Fibroblast of upper back skin (primary cell): ENCODE results near the gene TTI1.
"Not testable (repeated sequence)": the region's sequence is repeated elsewhere in the genome, so short reads cannot be mapped to it uniquely, and the experiment has no call there.

Experiments used
- DNase-seq: peaks from one replicate; pipeline ENCODE4 v3.0.0-alpha.2; 2013

Gene TTI1

DNA sequence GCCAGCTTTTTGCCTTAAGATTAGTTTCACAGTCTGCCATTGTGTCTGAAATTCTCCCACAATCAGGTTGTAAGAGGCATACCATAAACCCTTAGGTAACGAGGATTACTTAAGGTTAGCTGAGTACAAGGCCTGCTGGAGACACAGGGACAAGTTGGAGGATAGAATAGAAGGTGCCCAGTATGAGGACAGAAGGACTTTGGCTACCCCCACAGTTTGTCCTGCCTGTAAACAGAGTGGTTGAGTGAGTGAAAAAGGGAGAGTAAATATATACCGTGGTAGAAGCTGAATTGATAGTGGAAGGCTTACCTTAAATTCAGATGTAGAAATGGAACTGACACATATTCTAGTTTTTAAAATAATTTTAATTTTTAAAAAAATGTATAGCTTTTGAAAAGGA lies 19.6 kb upstream of the TTI1 start:
- no peak for DNase-seq

DNA sequence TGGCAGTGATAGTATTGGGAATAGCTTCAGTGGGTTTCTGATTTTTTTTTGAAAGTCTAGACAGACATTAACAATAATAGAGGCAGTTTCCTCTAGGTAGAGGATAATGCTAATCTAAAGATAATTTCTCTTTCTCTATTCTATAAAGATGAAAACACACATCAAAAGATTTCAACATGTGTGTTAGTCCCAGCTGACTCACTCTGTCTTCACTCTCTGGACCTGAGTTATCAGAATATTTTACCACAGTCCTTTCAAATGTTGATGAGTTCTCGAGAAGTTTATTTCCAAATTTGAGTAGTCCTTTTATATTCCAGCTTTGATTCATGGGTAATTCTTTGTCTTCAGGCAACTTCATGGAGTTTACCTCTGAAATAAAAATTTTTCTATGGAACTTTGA lies 17.4 kb upstream of the TTI1 start:
- peak; percentile 52 for DNase-seq

DNA sequence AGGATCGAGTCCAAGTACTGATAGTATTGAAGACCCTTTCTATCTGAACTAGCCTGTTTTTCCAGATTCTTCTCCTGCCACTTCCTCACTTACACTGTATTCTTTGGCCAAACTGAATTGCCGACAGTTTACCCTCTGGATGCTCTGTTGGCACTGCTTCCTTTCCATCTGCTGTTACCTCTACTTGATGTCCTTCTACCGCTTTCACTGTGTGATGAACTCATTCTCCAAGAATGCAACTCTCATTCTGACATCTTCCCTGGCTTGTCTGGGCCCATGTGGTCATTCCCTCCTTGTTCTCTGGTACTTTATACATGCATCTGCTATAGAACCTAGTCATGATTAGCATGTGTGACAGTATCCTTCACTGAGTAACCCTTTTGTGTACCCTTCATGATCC lies 16.5 kb upstream of the TTI1 start:
- peak; percentile 82 for DNase-seq

DNA sequence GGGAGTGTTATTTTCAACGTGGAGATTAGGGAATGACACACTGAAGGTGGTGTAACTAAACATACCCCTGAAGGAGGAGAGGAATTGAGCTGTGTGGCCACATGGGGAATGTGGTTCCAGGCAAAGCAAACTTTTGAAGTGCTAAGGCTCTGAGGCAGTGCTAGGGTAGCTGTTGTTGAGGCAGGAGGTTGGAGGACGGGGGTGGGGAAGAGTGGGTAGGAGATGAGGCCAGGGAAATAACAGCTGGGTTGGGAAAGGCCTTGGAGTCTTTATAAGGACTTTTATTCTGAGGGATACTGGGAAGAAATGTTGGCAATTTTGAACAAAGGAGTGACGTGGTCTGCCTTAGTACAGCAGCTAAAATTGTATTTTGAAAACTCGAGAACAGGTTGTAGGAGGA lies 13.3 kb upstream of the TTI1 start:
- DNase-seq = peak; percentile 37

DNA sequence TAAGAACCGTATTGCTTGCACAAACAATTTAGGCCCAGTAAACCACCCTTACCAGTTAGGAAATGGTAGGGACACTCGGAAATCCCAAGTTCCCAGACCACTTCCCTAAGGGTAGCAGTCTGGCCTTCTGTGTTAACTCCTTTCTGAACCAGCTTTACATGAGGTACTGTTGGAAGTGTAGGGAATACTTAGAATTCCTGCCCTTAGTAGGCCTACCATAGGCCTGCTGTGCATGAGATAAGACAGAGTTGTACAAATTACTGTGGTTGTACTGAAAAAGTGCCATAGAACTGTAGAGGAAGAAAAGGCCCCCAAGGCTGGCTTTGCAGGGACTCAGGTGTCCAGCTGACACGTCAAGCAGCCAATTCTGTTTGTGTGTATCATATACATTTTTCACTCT lies 11.4 kb upstream of the TTI1 start:
- no peak for DNase-seq

DNA sequence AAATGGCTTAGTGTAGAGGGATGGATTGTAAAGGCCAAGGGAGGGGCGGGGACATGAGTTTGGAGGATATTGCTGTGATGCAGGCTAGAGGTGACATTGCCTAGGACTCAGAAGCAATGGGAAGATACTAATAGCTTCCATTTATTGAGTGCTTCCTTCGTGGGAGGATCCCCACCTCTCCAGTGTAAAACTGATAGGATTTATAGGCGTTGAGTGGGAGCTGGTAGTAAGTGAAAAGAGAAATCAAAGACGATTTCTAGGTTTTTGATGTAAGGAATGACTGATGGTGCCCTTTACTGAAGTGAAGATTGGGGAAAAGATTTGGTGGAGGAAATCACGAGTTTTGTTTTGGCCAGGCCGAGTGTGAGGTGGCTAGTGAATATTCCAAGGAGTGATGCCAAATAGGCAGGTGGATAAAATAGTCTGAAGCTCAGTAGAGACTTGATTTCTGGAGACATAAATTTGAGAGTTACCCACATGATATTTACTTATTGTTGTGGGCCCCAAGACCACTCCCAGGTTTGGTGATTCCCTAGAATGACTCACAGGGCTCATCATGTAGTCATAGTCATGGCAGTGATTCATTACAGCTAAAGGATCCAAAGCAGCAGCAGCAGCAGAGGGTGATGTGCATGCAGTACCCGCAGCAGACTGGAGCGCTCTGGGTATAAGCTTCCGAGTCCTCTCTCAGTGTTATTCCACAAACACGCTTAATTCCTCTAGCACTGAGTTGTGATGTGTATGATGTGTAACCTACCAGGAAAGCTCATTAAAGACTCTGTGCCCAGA lies 10.4 kb upstream of the TTI1 start:
- peak; percentile 61 for DNase-seq

DNA sequence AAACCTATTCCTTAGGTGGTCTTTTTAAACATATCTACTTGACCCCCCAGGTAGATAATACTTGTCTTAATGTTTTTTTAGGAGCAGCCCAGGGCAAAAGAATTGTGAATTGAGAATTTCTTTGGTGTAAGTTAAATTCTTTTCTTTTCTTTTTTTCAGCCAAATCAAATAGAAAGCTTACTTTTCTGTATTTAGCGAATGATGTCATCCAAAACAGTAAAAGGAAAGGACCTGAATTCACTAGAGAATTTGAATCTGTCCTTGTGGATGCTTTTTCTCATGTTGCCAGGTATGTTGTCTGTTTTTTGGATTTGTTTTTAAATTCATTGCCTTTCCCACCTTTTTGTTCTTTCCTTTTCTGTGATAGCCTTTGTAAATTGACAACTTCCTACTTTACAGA lies 7.0 kb upstream of the TTI1 start:
- DNase-seq = no peak

DNA sequence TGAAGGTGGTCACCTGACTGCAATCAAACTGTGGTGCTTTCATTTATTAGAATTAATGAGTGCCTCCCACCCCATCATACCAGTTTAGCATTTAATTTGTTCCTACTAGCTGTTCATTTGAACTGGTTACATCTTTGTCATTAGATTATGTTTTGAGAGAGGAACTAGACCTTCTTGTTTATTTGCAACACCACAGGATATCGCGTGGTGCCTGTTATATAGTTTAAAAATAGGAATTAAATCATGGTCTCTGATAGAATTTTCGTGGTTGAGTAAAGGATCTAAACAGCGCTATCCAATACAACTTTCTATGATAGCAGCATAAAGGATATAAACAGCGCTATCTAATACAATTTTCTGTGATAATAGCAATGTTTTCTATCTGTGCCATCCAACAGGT lies 3.1 kb upstream of the TTI1 start:
- DNase-seq = no peak

DNA sequence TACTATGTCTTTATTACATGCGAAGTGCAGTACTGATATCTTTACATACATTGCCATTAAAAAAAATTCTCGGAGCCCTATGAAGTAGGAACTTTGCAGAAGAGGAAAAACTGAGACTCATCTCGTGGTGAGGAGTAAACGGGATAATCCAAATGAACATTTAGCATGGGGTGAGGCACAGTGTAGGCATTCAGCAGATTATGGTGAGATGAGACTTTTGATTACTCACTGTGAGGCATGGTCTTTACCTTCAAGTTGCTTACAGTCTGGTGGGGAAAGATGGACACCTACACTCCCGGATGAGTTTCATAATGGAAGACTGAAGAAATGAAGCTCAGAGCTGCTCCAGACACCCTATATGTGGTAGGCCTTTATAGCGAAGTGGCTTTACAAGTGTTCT lies 1.7 kb upstream of the TTI1 start:
- DNase-seq = no peak

DNA sequence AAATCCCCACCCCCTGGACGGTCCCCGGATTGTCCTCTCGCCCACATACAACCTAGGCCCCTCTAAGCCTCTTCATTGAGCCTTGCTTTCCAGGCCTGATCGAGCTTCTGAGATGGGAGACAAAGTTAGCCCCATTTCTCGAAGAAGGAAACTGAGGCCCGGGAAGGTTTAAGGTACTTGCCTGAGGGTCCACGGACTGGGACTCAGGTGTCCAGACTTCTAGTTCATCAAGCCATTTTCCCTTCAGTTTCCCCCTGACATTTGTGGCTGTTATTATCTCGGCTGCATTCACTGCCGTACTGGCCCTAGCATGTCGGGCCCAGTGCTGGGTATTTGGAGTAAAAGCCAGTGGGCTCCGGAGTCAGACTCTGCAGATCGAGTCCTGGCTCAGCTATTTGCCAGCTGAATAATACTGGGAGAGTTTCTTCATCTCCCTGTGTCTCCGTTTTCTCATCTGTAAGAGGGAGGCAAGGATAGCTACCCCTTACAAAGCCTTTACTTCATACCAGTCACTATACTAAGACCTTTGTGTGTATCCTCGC lies 923 bp upstream of the TTI1 start:
- no peak for DNase-seq

DNA sequence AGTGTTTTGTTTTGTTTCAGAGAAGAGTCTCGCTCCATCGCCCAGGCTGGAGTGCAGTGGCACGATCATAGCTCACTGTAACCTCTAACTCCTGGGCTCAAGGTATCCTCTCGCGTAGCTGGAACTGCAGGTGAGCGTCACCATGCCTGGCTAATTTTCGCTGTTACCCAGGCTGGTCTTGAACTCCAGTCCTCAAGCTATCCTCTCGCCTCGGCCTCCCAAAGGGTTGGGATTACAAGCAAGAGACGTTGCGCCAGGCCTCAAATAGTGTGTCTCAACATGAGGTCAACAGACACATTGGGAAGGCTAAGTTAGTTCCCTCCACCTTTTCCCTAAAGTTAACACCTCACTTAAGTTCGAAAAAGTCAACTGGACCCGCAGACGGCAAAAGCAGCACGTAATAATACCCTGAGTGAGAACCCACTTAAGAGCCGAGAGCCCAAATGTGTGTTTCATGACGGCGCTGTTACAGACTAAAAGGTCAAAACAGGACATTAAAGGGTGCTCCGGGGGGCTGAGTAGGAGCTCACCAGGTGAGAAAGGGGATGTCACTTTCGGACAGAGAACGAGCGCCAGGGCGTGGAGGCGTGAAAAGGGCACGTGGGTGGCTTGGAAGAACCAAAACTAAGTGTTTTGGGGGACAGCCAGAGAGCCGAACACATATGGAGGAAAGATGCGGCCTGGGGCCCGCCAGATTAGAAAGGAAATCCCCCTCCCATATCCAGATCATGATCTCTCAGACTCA lies 499 bp downstream of the TTI1 start:
- DNase-seq = no peak

DNA sequence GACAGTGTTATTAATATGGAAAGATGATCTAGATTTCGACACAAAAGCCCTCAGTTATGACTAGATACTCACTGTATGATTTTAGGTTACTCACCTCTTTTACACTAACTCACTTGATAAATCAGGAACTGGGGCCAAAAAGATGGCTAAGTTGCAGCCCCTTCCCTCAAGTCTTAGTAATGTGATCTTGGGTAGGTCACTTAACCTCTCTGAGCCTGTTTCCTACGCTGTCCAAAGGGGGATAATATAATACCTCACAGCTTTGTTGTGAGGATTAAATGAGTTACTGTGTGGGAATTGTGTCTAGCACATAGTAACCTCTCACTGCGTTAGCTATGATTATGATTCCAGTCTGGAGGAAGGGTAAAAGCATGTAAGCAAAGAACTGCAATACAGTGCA lies 1.3 kb downstream of the TTI1 start:
- DNase-seq = no peak

DNA sequence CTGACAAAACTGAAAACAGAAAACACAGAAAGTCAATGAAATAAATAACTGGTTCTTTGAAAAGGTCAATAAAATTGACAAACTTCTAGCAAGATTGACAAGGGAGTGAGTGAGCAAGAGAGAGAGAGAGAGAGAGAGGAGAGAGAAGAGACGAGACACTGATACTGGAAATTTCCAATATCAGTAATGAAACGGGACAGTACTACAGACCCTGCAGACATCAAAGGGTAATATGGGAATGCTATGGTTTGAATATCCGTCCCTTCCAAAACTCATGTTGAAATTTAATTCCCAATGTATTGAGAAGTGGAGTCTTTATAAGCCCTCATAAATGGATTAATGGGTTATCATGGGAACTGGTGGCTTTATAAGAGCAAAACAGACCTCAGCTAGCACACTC lies 3.8 kb downstream of the TTI1 start:
- DNase-seq = no peak

DNA sequence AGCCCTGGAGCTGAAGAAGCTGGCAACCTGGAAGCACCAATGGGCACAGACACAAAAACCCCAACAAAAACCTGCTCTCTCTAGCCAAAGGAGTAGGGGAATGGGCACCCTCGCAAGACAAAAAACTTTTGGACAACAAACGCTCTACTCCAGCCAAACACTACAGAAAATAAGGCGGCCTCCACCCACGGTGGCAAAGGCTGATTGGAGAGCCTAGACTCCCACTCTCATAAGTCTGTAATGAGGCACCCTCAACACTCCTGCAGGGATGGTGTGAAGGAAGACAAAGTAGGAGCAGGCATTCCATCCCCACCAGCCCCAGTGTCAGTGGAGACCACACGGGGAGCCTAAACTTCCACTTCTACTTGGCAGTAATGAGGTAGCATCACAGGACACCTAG lies 8.8 kb downstream of the TTI1 start:
- no peak for DNase-seq

DNA sequence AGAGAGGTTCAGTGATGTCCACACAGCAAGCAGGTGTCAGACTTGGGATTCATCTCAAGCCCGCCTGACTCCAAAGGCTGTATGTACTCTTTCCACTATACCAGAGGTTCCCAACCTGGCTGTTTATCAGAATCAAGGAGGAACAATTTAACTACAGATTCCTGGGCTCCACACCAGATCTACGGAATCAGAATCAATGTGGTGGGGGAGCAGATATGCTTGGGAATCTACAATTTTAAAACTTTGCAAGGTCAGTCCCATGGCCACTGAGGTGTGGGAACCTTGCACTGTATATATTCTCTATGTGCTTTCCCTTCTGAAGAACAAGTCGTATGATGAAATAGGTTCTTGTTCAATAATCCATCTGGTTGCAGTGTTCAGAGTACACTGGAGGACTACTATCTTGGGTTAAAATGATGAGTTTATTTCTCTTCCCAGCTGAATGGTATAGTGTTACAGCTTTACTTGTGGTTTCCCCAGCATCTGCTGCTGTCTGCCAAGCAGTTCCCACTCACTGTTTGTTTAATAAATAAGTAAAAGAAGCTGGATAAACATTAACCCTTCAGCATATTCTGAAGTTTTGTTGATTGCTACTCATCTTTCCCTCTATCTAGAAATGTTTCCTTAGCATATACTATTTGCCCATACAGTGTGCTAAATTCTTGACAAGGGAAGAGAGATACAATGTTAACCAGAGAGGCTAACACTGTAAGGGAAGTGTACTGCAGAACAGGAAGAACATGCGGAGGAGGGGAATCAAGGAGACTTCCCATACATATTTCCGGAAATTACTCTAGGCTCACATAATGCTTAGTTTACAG lies 9.9 kb downstream of the TTI1 start:
- peak; percentile 60 for DNase-seq

DNA sequence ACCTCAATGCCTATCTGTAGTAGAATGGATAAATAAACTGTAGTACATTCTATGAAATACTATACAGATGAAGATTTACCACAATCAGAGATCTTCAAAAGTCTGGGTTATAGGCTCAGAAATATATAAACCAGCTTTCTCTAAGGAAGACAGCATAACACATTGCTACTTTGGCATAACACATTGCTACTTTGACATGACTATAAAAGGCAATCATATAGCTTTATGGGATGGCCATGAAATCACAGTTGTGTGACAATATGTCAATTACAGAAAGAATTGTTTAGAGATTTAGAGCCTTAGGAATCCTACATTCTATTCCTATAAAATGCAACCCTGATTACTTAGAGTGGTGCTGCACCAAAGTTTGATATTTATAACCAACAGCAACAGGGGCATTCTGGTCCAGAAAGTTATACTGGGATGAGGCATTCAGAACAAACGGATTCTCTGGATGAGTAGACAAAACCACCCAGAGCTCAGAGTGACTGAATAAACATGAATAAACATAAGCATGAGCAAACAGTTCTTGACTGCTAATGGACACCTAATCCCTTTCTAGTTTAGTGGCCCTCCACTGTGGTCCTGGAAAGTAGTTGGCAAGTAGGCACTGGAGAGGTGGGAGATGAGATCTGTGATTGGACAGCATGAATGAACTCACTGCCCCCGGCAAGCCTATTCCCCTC lies 12.0 kb downstream of the TTI1 start:
- no peak for DNase-seq

DNA sequence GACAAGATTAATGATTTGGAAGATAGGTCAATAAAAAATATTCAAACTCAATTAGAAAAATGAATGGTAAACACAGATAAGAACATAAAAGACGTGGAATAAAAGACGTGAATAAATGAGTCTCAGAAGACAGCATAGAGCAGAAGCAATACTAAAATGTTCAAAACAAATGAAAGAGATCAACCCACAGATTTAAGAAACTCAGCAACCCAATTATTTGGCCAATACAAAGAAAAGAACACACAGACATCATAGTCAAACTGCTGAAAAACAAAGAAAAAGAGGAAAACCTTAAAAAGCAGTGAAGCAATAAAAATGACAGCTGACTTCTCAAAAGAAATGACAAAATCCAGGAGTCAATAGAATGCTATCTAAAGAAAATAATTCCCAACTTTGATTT lies 14.9 kb downstream of the TTI1 start:
- DNase-seq = no peak

DNA sequence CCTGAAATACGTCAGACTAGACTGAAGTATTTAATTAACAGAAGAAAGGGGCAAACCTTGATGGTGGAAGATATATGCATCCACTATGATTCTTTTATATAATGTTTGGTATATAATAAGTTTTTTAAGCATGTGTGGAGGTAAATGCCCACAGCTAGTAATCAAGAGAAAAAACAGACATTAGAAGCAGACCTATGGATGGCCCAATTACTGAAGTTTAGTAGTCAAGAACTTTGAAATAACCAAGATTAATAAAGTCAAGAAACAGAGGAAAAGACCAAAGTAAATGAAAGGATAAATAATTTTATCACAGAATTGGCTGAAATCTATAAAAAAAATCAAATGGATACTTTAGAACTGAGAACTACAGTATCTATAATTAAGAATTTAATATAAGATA lies 15.3 kb downstream of the TTI1 start:
- DNase-seq = no peak

DNA sequence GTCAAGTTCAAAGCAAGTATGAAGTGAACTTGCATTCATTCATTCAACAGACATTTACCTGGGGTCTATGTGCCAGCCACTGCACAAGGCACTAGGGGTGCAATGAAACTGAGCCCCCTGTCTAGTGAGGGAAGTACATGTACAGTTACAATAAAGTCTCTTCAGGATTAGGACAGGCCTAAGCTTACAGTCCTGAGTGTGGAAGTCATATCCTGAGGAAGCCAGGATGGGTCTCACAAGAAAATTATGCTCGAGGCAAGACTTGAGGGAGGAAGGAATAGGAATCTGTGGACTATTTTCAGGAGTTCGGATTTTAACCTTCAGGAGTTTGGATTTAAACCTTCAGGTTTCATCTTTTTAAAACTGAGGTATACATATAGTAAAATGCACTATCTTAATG lies 19.4 kb downstream of the TTI1 start:
- DNase-seq = no peak

DNA sequence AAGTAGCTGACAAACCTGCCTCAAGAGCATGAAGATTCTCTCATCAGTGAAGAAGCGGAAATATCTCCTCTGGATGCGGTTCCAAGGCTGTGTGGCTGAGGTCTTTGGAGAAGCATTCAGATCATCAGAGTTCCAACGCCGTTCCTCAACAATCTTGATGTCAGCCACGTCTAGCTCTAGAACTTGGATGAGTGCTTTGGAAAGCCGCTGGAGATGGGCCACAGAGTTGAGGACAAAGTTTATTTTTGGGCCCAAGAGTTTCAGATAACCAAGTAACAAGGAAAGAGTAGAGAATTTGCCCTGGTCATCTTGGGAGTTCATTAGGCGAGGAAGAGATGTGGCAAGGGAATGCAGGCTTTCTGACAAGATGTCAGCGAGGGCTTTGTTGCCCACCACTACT lies 20.9 kb downstream of the TTI1 start:
- no peak for DNase-seq

DNA sequence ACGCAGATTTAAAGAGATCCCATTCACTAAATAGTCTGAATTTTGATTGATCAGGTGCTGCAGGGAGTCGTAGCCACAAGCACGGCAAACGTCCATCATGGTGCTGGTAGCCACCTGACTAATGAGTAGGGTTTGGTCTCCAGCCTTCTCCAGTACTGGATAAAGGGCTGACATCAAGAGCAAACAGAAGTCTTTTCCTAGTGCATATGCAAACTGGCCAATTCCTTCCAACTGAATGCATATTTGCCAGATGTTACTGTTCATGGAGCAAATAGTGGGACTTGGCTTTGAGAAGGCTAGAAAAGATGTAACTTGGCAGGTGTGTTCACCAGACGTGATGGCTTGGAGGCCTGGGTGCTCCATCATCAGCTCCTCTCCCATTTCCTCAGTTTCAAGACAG lies 21.6 kb downstream of the TTI1 start:
- DNase-seq = no peak

DNA sequence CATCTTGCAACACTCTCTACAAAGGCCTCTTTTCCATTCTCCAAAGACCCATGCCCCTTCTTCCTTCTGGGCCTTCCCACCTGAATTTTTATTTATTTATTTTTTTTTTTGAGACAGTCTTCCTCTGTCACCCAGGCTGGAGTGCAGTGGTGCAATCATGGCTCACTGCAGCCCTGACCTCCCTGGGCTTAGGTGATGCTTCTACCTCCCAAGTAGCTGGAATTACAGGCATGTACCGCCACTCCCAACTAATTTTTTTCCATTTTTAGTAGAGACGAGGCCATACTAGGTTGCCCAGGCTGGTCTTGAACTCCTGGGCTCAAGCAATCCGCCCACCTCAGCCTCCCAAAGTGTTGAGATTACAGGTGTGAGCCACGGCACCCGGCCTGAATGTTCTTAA lies 23.8 kb downstream of the TTI1 start:
- DNase-seq = not testable (repeated sequence)
